Neural cell (in vitro differentiated cells): ENCODE measurements around the gene PHTF2.

Experiments
- EZH2 ChIP-seq: fragments of 200-600, 300-800 bp; shearing (Covaris generic), sonication (generic); IDR thresholded peaks from 2 replicates; pipeline ENCODE4 v1.6.1; 2014; ENCODE audit warnings: antibody characterized with exemption, low read length, borderline replicate concordance, mild to moderate bottlenecking; ENCODE audit not compliant: insufficient read depth, poor library complexity, severe bottlenecking
- MXI1 ChIP-seq: fragments of 450-650 bp; conservative IDR thresholded peaks from 2 replicates; pipeline ENCODE4 v1.6.1; 2014; ENCODE audit warnings: antibody characterized with exemption, mild to moderate bottlenecking; ENCODE audit not compliant: poor library complexity, severe bottlenecking
- RAD21 ChIP-seq: fragments of 450-650 bp; conservative IDR thresholded peaks from 2 replicates; pipeline ENCODE4 v1.6.1; 2014; ENCODE audit warnings: antibody characterized with exemption, mild to moderate bottlenecking, moderate library complexity
- TAF1 ChIP-seq: IDR thresholded peaks from 2 replicates; pipeline ENCODE4 v1.6.1; 2012; ENCODE audit warnings: low read depth
- TF ChIP-seq, protein P1 (sequence below): fragments of 450-650 bp; IDR thresholded peaks from 2 replicates; pipeline ENCODE4 v1.5.1; 2014; ENCODE audit warnings: antibody characterized with exemption, mild to moderate bottlenecking, moderate library complexity; ENCODE audit not compliant: poor library complexity, severe bottlenecking

DNA sequence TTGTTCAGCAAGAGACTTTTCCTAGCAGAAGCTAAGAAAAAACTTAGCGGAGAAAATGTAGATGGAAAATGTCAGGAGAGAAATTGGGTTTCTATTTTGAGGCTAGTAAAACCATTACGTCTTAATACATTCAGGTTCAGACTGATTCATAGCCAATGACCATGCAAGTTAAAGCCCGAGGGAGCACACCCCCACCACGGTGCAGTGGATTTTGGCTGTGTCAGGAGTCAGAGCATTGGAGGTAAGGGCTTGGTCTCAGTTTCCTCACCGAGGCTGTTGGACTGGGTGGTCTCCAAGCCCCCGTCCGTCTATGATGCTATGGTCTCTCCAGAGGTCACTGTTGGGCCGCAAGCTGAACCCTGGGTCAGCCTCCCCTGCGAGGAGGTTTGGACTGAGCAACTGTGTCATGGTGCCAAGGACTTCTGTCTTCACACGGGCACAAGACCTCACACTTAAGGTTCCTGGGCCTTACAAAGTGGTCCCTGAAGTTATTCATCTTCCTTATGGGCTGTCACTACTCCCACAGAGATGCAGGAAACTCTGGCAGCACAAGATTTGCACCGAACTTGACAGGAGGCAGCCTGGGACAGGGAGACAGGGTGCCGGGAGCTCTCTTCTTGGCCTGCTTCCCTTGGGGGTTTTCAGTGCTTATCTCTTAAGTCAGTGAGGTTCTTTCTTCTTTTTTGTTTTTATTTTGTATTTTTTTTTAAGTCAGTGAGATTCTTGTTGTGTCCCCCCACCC lies 186.8 kb downstream of the PHTF2 start:
- TF ChIP-seq, protein P1, sequence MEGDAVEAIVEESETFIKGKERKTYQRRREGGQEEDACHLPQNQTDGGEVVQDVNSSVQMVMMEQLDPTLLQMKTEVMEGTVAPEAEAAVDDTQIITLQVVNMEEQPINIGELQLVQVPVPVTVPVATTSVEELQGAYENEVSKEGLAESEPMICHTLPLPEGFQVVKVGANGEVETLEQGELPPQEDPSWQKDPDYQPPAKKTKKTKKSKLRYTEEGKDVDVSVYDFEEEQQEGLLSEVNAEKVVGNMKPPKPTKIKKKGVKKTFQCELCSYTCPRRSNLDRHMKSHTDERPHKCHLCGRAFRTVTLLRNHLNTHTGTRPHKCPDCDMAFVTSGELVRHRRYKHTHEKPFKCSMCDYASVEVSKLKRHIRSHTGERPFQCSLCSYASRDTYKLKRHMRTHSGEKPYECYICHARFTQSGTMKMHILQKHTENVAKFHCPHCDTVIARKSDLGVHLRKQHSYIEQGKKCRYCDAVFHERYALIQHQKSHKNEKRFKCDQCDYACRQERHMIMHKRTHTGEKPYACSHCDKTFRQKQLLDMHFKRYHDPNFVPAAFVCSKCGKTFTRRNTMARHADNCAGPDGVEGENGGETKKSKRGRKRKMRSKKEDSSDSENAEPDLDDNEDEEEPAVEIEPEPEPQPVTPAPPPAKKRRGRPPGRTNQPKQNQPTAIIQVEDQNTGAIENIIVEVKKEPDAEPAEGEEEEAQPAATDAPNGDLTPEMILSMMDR = no peak
- TF ChIP-seq RAD21 (no peak), MXI1 (no peak), EZH2 (no peak), TAF1 (no peak)
